SIG-M5 treated with dmso at 0.1 percent for 504 hours (cell line): ENCODE measurements around the gene CHRNB2.
"Not testable (repeated sequence)": the region's sequence is repeated elsewhere in the genome, so short reads cannot be mapped to it uniquely, and the experiment has no call there.

Source experiments
- DNase-seq: peaks from one replicate; lab custom pipeline; 2025; ENCODE audit not compliant: unreplicated experiment; lab: John Stamatoyannopoulos, UW

Gene CHRNB2

GRCh38 chr1:154567386-154568156 lies at the start of gene CHRNB2:
TSS of gene CHRNB2 (plus strand) at chr1:154567778. CDS start at chr1:154568045, 267 bp downstream.
- peak; percentile 59 for DNase-seq

GRCh38 chr1:154519591-154519991 lies 48.0 kb upstream of the CHRNB2 start:
- DNase-seq = no peak

GRCh38 chr1:154520333-154520732 lies 47.2 kb upstream of the CHRNB2 start:
- DNase-seq = no peak

- DNase-seq = no peak
These were observed 45.9 kb upstream of the CHRNB2 start for GRCh38 chr1:154521695-154522094.

- DNase-seq = no peak
These were observed 42.7 kb upstream of the CHRNB2 start for GRCh38 chr1:154524881-154525280.

- no peak for DNase-seq
These were observed 40.4 kb upstream of the CHRNB2 start for GRCh38 chr1:154527192-154527591.

GRCh38 chr1:154529308-154529707 lies 38.3 kb upstream of the CHRNB2 start:
- DNase-seq = no peak

- not testable (repeated sequence) for DNase-seq
These were observed 35.6 kb upstream of the CHRNB2 start for GRCh38 chr1:154531950-154532349.

GRCh38 chr1:154533952-154534844 lies 33.4 kb upstream of the CHRNB2 start:
- DNase-seq = peak; percentile 21

GRCh38 chr1:154536570-154536969 lies 31.0 kb upstream of the CHRNB2 start:
- no peak for DNase-seq

- no peak for DNase-seq
These were observed 27.8 kb upstream of the CHRNB2 start for GRCh38 chr1:154539486-154540483.

- DNase-seq = no peak
These were observed 26.3 kb upstream of the CHRNB2 start for GRCh38 chr1:154541231-154541630.

GRCh38 chr1:154546264-154547063 lies 21.1 kb upstream of the CHRNB2 start:
- peak; percentile 66 for DNase-seq

- DNase-seq = no peak
These were observed 20.4 kb upstream of the CHRNB2 start for GRCh38 chr1:154547105-154547732.

- DNase-seq = no peak
These were observed 19.6 kb upstream of the CHRNB2 start for GRCh38 chr1:154548028-154548427.

- DNase-seq = no peak
These were observed 18.3 kb upstream of the CHRNB2 start for GRCh38 chr1:154549202-154549770.

- no peak for DNase-seq
These were observed 17.5 kb upstream of the CHRNB2 start for GRCh38 chr1:154550070-154550469.

- DNase-seq = no peak
These were observed 16.9 kb upstream of the CHRNB2 start for GRCh38 chr1:154550657-154551056.

- DNase-seq = no peak
These were observed 16.1 kb upstream of the CHRNB2 start for GRCh38 chr1:154551474-154551873.
